ENCODE results near the gene C1R.

The C1R gene

DNA sequence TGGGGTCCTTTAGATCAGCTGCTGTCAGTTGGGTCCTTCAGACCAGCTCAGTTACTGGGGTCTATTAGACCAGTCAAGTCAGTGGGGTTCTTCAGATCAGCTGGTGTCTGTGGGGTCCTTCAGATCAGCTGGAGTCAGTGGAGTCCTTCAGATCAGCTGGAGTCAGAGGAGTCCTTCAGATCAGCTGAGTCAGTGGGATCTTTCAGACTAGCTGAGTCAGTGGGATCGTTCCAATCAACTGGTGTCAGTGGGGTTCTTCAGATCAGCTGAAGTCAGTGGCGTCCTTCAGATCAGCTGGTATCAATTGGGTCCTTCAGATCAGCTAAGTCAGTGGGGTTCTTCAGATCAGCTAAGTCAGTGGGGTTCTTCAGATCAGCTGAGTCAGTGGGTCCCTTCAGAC, 59.3 kb downstream of the C1R start:
- no peak for DNase-seq (ENCODE audit: low spot score)

DNA sequence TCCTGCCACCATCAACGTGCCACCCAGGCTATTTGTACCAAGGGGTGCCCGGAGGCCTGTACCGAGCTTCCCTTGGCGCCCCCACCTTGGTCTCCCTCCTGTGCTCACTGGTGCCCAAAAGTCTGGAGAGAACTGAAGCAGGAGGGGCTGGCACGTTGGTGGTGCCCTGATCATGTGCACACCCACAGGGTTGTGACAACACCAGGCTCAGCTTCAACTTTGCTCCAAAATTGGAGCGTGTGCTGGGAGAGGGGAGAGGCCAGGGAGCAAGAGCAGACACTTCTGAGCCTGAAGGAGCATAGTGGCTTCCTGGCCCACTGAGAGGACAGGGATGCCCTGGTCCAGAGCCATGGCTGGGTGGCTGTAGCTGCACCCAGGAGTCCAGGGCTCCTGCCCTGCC, 60.9 kb downstream of the C1R start:
- no peak for DNase-seq (ENCODE audit: low spot score)

Measured in GM03348 (cell line).